Fibroblast of peridontal ligament (primary cell): ENCODE data around the gene TMEM95.

ENCODE experiments used
- DNase-seq: peaks from one replicate; pipeline ENCODE4 v3.0.0-alpha.2; 2010; ENCODE audit errors: extremely low read depth

TMEM95 gene

DNA sequence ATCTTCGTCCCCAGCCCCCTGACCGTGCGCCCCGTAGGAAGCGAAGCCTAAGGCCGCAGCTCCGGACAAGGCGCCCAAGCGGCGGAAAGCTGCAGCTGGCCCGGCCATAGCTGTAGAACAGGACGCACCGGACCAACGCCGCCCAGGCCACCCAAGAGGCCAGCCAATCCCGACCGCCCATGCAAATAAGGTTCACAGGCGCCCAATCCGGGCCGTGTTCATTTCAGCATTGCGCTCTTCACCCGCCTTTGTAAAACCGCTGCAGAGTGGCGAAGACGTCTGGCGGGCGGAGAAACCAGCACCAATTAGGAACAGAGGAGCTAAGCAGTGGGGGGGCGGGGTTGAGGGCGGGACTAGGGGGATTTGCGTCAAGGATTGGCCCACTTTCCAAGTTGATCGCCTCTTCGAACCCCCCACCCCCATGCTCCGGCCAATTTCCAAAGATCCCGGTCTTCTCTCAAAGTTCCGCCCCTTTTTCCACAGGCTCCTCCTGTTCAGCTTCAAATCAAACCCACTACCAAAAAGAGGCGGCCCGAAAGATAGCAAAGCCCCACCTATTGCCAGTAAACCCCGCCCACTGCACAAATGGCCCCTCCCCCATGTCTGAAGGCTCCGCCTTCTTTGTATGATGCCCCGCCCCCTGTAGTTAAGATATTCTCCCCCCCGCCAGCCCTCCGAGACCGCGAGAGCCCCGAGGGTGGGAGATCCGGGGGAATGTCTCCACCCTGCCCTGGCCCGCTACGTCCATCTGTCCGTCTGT, 49.2 kb downstream of the TMEM95 start, which contains the start of gene TMEM256:
Gene TMEM256, minus strand, starts transcription at position 121 of the 760 bp plus-strand sequence. Its CDS starts 13 bp downstream, at position 108.
- peak; percentile 99 for DNase-seq

GRCh38 chr17:7404737-7405349, 49.9 kb downstream of the TMEM95 start:
- DNase-seq, result peak; percentile 13

DNA sequence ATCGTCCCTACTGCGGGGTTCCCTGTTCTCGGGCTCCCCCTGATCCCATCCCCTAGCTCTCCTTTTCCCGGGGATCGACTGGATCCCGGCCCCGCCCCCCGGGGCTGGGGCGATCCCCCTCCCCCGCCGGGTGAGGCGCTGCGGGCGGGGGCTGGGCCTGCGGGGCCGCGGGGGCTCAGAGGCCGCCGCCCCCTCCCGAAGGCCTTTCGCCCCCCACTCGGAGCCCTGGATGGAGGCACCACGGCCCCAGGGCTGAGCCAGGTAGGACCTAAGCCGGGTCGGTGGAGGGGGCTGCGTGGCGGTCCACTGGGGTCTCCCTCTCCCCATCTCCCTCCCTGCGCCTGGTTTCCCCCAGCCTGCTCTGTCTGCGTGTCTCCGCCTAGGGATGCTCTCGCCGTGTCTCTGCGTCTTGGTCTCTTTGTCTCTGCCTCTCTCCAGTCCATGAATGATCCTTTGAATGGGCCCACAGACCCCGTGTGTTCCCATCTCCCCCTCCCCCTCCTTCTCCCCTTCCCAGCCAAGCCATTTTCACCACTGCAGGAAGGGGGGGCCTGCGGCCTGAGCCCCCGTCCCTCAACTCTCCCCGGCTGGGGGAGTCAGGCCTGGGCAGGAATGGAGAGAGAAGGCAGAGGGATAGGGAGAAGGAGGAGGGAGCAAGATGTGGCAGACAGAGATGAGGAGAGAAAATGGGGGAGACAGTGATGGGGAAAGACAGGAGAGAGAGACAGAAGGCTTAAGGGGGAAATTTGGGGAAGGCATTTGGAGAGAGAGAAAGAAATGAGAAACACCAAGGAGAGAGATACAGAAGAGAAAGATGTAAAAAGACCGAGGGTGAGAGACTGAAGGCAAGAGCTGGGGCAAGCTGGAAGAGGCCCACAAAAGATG, 50.6 kb downstream of the TMEM95 start:
- DNase-seq, result no peak

DNA sequence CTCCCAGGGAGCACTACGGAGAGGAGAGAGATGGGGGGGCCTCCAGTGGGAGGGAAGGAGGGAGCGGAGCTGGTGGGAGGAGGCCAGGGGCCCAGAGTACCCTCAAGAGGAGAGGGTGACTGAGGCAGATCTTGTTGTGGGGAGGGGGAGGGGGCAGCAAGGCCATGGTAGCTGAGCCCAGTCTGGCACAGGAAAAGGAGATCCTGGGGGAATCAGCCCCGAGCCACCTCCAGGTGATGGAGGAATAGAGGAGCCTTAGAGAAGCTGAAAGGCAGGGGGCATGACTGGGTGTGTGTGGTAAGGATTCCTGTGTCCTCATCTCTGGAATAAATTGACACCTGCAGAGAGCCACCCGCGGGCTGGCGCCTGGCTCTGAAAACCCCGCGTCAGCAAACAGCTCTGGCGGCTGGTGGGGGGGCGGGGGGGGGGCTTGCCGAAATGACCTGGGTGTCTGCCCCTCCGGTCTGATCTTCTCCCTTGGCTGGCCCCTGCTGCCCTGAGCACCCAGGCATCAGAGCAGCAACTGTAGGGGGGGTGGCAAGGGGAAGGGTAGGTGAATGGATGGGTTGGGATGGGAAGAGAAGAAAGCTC, 51.4 kb downstream of the TMEM95 start:
- DNase-seq, result no peak
